HepG2 (cell line): ENCODE measurements around the gene PIEZO2.

ENCODE experiments used
- BCL3 ChIP-seq: sonication (generic); formaldehyde crosslinking; IDR thresholded peaks from 2 replicates; pipeline ENCODE4 v1.5.1; 2020; ENCODE audit warnings: mild to moderate bottlenecking, missing genetic modification reagents, moderate library complexity
- CCDC6 ChIP-seq: sonication (generic); formaldehyde crosslinking; IDR thresholded peaks from 2 replicates; pipeline ENCODE4 v1.8.1; 2022; ENCODE audit warnings: mild to moderate bottlenecking, missing genetic modification reagents, moderate library complexity
- CSRNP1 ChIP-seq: sonication (generic); formaldehyde crosslinking; IDR thresholded peaks from 2 replicates; pipeline ENCODE4 v1.8.1; 2023; ENCODE audit warnings: mild to moderate bottlenecking, missing genetic modification reagents
- CTCF ChIP-seq: sonication (generic); formaldehyde crosslinking; IDR thresholded peaks from 2 replicates; pipeline ENCODE4 v1.5.0; 2020; ENCODE audit warnings: mild to moderate bottlenecking, missing genetic modification reagents, moderate library complexity
- NFATC3 ChIP-seq: sonication (generic); formaldehyde crosslinking; IDR thresholded peaks from 2 replicates; pipeline ENCODE4 v1.5.1; 2020; ENCODE audit warnings: mild to moderate bottlenecking, missing genetic modification reagents
- NONO ChIP-seq, 2 experiments: fragments of 450-650 bp in 1 of 2; sonication (generic) in 1 of 2; formaldehyde crosslinking in 1 of 2; IDR thresholded peaks in 1 of 2; conservative IDR thresholded peaks in 1 of 2; 2 replicates each; pipeline versions ENCODE4 v1.6.1 to v1.8.0; 2017 to 2022; ENCODE audit warnings: mild to moderate bottlenecking in 1 of 2, missing genetic modification reagents in 1 of 2, moderate library complexity in 1 of 2
- RFX5 ChIP-seq: IDR thresholded peaks from 2 replicates; pipeline ENCODE4 v1.6.1; 2011; ENCODE audit warnings: low read depth, low read length, improper control_type of control experiment
- SP2 ChIP-seq: sonication (generic); formaldehyde crosslinking; IDR thresholded peaks from 2 replicates; pipeline ENCODE4 v1.5.1; 2020; ENCODE audit warnings: mild to moderate bottlenecking, missing genetic modification reagents
- TEF ChIP-seq: sonication (generic); formaldehyde crosslinking; IDR thresholded peaks from 2 replicates; pipeline ENCODE4 v1.5.0; 2020; ENCODE audit warnings: missing genetic modification reagents
- ZNF136 ChIP-seq: sonication (generic); formaldehyde crosslinking; IDR thresholded peaks from 2 replicates; pipeline ENCODE4 v1.8.1; 2022; ENCODE audit warnings: low read depth, mild to moderate bottlenecking, moderate library complexity, missing genetic modification reagents
- ZNF784 ChIP-seq: sonication (generic); formaldehyde crosslinking; IDR thresholded peaks from 2 replicates; pipeline ENCODE4 v1.5.1; 2020; ENCODE audit warnings: missing genetic modification reagents, mild to moderate bottlenecking, borderline replicate concordance

- TF ChIP-seq NONO (IDR thresholded peaks at IDR 0.05) (no peak), NONO (CRISPR knock-in tag; conservative IDR thresholded peaks at IDR 0.05) (no peak), ZNF784 (CRISPR knock-in tag) (no peak), BCL3 (no peak), CTCF (no peak), CCDC6 (no peak), CSRNP1 (CRISPR knock-in tag) (no peak), SP2 (no peak), ZNF136 (CRISPR knock-in tag) (no peak), TEF (CRISPR knock-in tag) (no peak), RFX5 (no peak), NFATC3 (CRISPR knock-in tag) (no peak)
Measured at GRCh38 chr18:10767658-10768057, 381.7 kb downstream of the PIEZO2 start.
